ENCODE data around the gene TRRAP.

Gene TRRAP

DNA sequence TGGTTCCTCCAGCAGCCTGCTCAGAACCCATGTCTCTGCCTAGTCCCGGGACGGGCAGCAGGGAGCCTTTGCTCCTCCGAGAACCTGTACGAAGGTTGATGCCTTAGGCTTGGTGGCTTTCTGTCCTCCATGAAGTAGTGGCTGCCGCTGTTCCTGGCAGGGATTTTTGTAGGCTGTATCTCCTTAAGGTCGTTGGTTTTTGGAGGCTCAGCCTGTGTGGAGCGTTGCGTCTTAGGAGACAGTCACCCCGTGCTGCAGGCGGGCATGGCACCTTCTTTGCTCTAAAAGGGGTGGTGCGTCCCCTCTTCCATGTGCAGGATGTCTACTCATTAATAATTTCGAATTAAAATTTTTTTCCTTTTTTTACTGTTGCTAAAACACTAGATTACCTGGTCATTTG is 92.5 kb downstream of the TRRAP start:
- TF ChIP-seq, protein P1, sequence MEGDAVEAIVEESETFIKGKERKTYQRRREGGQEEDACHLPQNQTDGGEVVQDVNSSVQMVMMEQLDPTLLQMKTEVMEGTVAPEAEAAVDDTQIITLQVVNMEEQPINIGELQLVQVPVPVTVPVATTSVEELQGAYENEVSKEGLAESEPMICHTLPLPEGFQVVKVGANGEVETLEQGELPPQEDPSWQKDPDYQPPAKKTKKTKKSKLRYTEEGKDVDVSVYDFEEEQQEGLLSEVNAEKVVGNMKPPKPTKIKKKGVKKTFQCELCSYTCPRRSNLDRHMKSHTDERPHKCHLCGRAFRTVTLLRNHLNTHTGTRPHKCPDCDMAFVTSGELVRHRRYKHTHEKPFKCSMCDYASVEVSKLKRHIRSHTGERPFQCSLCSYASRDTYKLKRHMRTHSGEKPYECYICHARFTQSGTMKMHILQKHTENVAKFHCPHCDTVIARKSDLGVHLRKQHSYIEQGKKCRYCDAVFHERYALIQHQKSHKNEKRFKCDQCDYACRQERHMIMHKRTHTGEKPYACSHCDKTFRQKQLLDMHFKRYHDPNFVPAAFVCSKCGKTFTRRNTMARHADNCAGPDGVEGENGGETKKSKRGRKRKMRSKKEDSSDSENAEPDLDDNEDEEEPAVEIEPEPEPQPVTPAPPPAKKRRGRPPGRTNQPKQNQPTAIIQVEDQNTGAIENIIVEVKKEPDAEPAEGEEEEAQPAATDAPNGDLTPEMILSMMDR (conservative IDR thresholded peaks at IDR 0.05; ENCODE audit: low read length) = no peak
- DNase-seq (ENCODE audit: low read depth) = no peak
- no peak overlapping the region for H3K4me3 ChIP-seq (ENCODE audit: low read length)

DNA sequence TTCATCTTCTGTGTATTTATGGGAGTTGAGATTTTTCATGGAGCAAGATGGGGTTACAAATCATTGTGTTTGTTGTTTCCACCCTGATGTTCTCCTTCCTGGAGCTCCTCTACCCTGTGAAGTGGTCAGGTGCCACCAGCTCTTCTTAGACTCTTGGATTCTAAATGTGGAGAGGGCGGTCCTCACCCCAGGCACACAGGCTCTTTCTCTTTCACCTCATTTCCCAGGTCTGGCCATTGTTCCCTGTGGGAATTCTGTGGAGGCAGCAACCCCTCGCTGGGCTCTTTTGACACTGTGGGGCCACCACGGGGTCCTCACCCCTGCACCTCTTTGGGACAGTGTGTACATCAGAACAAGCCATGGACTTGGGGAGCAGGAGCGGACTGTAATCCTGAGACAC is 95.9 kb downstream of the TRRAP start:
- DNase-seq (ENCODE audit: low read depth) = no peak
- TF ChIP-seq, protein P1 (conservative IDR thresholded peaks at IDR 0.05; ENCODE audit: low read length) = no peak
- H3K4me3 ChIP-seq (ENCODE audit: low read length) = no peak overlapping the region

DNA sequence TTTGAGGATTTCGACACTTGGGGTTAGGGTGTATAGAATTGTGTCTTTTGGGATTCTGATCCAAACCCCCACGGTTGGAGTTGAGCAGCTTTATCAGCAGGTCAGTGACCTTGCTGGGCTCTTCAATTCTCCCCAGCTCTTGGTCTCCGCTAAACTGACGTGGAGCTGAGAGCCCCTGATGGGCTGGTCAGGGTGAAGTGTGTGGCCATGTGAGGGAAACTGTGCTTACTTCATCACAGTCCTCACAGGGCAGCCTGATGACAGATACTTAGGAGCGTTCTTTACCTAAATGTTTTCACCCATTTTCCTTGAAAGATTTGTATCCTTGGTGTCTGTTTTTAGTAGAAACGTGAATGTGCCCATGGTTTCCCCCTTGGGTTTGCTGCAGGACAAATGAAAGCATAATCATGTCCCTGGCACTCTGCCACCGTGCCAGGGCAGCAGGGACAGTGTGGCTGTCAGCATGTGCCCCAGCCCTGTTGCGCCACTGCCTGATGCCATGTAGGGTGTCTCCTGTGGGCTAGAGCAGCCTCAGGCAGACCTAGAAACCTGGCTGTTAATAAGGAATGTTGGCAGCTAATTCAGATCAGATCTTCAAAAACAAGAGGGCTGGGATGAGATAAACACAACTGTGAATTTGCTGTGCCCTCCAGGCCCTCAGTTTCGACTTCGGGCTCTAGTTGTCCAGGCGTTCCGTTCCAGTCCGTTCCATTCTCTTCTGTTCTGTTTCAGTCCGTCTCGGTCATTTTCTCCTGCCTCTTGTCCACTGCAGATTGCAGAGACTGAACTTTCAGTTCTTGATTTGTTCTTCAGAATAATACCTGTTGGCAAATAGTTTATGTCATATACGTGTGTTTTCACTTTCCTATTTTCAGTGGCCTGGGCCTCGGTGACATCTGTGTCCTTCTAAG is 96.8 kb downstream of the TRRAP start:
- H3K4me3 ChIP-seq (ENCODE audit: low read length) = no peak overlapping the region
- TF ChIP-seq, protein P1 (conservative IDR thresholded peaks at IDR 0.05; ENCODE audit: low read length) = no peak
- no peak for DNase-seq (ENCODE audit: low read depth)

DNA sequence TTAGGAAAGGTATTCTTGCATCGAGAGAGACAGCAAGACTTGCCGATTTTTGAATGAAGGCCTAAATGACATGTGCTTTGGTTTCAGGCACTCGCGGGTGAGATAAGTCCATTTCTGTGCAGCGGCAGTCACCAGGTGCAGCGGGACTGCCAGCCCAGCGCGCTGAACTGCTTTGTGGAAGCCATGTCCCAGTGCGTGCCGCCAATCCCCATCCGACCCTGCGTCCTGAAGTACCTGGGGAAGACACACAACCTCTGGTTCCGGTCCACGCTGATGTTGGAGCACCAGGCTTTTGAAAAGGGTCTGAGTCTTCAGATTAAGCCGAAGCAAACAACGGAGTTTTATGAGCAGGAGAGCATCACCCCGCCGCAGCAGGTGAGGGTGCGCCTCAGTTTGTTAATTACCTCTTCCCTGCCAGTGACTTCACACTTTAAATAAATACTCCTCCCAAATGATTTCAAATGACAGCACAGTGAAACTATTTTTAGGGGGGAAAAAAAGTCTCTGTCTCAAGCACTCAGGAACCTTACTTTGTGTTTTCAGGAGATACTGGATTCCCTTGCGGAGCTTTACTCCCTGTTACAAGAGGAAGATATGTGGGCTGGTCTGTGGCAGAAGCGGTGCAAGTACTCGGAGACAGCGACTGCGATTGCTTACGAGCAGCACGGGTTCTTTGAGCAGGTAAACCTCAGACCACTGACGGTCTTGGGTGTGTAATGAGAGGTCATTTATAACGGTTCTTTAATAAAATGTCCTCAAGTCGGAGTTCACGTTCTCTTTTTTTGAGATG is 98.3 kb downstream of the TRRAP start:
- no peak for DNase-seq (ENCODE audit: low read depth)
- TF ChIP-seq, protein P1 (conservative IDR thresholded peaks at IDR 0.05; ENCODE audit: low read length) = no peak
- H3K4me3 ChIP-seq (ENCODE audit: low read length) = no peak overlapping the region

DNA sequence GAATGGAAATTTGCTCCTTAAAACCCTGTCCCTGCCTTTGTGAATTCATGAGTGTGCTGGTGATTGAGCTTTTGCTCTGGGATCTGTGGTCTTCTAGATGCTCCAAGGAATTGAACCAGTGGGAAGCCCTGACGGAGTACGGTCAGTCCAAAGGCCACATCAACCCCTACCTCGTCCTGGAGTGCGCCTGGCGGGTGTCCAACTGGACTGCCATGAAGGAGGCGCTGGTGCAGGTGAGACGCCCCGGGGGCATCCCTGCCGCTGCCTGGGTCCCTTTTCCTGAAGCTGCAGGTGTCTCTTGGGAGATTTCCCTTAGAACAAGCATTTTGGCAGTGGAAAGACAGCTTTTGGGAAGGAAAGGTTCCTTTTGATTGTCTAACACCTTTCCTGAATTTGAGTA is 100.3 kb downstream of the TRRAP start:
- H3K4me3 ChIP-seq (ENCODE audit: low read length) = no peak overlapping the region
- TF ChIP-seq, protein P1 (conservative IDR thresholded peaks at IDR 0.05; ENCODE audit: low read length) = no peak

DNA sequence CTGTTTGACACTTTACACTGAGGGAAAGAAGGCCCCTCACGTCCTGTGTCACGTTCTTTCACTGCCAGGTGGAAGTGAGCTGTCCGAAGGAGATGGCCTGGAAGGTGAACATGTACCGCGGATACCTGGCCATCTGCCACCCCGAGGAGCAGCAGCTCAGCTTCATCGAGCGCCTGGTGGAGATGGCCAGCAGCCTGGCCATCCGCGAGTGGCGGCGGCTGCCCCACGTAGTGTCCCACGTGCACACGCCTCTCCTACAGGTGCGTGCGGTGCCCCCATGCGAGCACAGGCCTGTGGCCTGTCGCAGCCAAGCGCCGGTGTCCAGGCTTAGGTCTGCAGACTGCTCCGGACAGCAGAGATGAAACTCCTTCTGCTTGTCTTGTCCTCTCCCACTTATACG is 103.4 kb downstream of the TRRAP start:
- TF ChIP-seq, protein P1 (conservative IDR thresholded peaks at IDR 0.05; ENCODE audit: low read length) = no peak
- H3K4me3 ChIP-seq (ENCODE audit: low read length) = no peak overlapping the region
- DNase-seq (ENCODE audit: low read depth) = no peak

More for the DNA sequence above, 100.3 kb downstream of the TRRAP start:
- DNase-seq (ENCODE audit: low read depth) = no peak
